Activated CD4-positive, alpha-beta T cell treated with anti-CD3 and anti-CD28 coated beads for 36 hours (primary cell): ENCODE data around the gene LDHAL6A. TPM values are rescaled to one million over a fixed set of nuclear protein-coding genes. Genes with fewer than 3 reads are reported as not detected.
A peak's percentile ranks its signal among the peaks of the same experiment; 100 is the strongest.
"Not testable (repeated sequence)": the region's sequence is repeated elsewhere in the genome, so short reads cannot be mapped to it uniquely, and the experiment has no call there.

Experiments used
- ATAC-seq: fragments of 200-7000 bp; cut with Tn5 transposase; one replicate; pipeline ENCODE4 v1.10.0; 2021; ENCODE audit warnings: mild to moderate bottlenecking, moderate library complexity
- CTCF ChIA-PET: fragments of 350-600 bp; sonication (Branson Sonifier 250); formaldehyde crosslinking; loops from one replicate; lab custom pipeline; 2021; ENCODE audit warnings: antibody characterized with exemption; lab: Charles Lee
- POLR2A ChIA-PET: fragments of 350-600 bp; sonication (Branson Sonifier 250); formaldehyde crosslinking; loops from one replicate; lab custom pipeline; 2021; ENCODE audit warnings: antibody characterized with exemption, inconsistent platforms; lab: Charles Lee
- DNase-seq: peaks from one replicate; pipeline ENCODE4 v3.0.0-alpha.2; 2020
- H3K27ac Mint-ChIP-seq: one replicate; pipeline ENCODE4 v1.8.0; 2021; ENCODE audit warnings: mixed read lengths
- H3K27me3 Mint-ChIP-seq: one replicate; pipeline ENCODE4 v1.8.0; 2021; ENCODE audit warnings: mixed read lengths
- H3K36me3 Mint-ChIP-seq: one replicate; pipeline ENCODE4 v1.8.0; 2021; ENCODE audit warnings: low read depth, mixed read lengths
- H3K4me1 Mint-ChIP-seq: one replicate; pipeline ENCODE4 v1.8.0; 2021; ENCODE audit warnings: mixed read lengths
- H3K4me3 Mint-ChIP-seq: one replicate; pipeline ENCODE4 v1.8.0; 2021; ENCODE audit warnings: mild to moderate bottlenecking, moderate library complexity, mixed read lengths
- H3K9me3 Mint-ChIP-seq: one replicate; pipeline ENCODE4 v1.8.0; 2021; ENCODE audit warnings: low read depth, mixed read lengths
- intact Hi-C, 2 experiments: fragments of 100-400 bp; cut with DNase I in 1 of 2; cut with micrococcal nuclease in 1 of 2; formaldehyde crosslinking; loops; one replicate each; pipeline versions ENCODE4 v1.14.2 to v1.15.1; 2022 to 2024; cut with DNase I, micrococcal nuclease
- total RNA-seq, 2 experiments: library from RNA; stranded (reverse); gene quantifications; one replicate each; pipeline ENCODE4 v1.2.3, GENCODE V29; 2021

The LDHAL6A gene
- total RNA-seq, result not detected

GRCh38 chr11:18455686-18456372, at the start of gene LDHAL6A:
LDHAL6A (plus strand) TSS chr11:18455856; CDS start chr11:18456681, 825 bp downstream.
- Mint-ChIP-seq H3K4me3 (no peak within 1 kb of the TSS), H3K9me3 (no peaks in the 10 kb centered on the region), H3K27me3 (peaks cover 4% of the 10 kb centered on the region), H3K36me3 (no peaks in the 10 kb centered on the region), H3K4me1 (no peaks in the 10 kb centered on the region), H3K27ac (no peak within 1 kb of the TSS)
- DNase-seq, result peak; percentile 14
- CTCF ChIA-PET, result interaction anchor here (0.6 kb wide), 1 partner anchor 340 kb away, joined by 3 read pairs; no protein-coding TSS in a partner anchor
- POLR2A ChIA-PET, result no interaction called here
- no peak for ATAC-seq
- intact Hi-C loops, result no loop called here

GRCh38 chr11:18407400-18407799, 48.3 kb upstream of the LDHAL6A start:
- CTCF ChIA-PET, result interaction anchor here (1.2 kb wide), 1 partner anchor 23 kb away, joined by 3 read pairs; no protein-coding TSS in a partner anchor
- H3K36me3 Mint-ChIP-seq, result peaks cover 46% of the 10 kb centered on the region
- not testable (repeated sequence) for H3K9me3 Mint-ChIP-seq

GRCh38 chr11:18408558-18409291, 46.9 kb upstream of the LDHAL6A start:
- no peaks in the 10 kb centered on the region for H3K27me3 Mint-ChIP-seq
- ChIA-PET POLR2A (interaction anchor here (1.0 to 1.3 kb wide), 3 partner anchors 13 to 25 kb away, joined by 4 to 8 read pairs (median 4); partner anchors contain the start of gene LDHA), CTCF (interaction anchor here (1.2 kb wide), 1 partner anchor 11 kb away, joined by 3 read pairs; no protein-coding TSS in a partner anchor)
- peaks cover 12% of the 10 kb centered on the region for H3K4me1 Mint-ChIP-seq
- H3K27ac Mint-ChIP-seq, result no peak overlapping the region
- H3K36me3 Mint-ChIP-seq, result peaks cover 33% of the 10 kb centered on the region
- no peak overlapping the region for H3K4me3 Mint-ChIP-seq
- H3K9me3 Mint-ChIP-seq, result no peaks in the 10 kb centered on the region
- ATAC-seq (peak; percentile 42), DNase-seq (peak; percentile 35)
- intact Hi-C loops, result no loop called here

More at GRCh38 chr11:18407400-18407799, 48.3 kb upstream of the LDHAL6A start:
- intact Hi-C loops, H3K4me3 Mint-ChIP-seq, ATAC-seq, DNase-seq, H3K27me3 Mint-ChIP-seq, H3K27ac Mint-ChIP-seq: not testable (repeated sequence)
- POLR2A ChIA-PET, result interaction anchor here (0.6 kb wide), 1 partner anchor 326 kb away, joined by 4 read pairs; no protein-coding TSS in a partner anchor
- peaks cover 14% of the 10 kb centered on the region for H3K4me1 Mint-ChIP-seq

GRCh38 chr11:18416459-18416858, 39.2 kb upstream of the LDHAL6A start:
- ATAC-seq (no peak), DNase-seq (no peak)
- Mint-ChIP-seq H3K27ac (no peak overlapping the region), H3K4me3 (no peak overlapping the region), H3K4me1 (peaks cover 15% of the 10 kb centered on the region), H3K27me3 (no peaks in the 10 kb centered on the region), H3K36me3 (no peaks in the 10 kb centered on the region), H3K9me3 (no peaks in the 10 kb centered on the region)
- POLR2A ChIA-PET, result no interaction called here
- CTCF ChIA-PET, result interaction anchor here (0.8 to 1.1 kb wide), 2 partner anchors 18 to 173 kb away, joined by 3 read pairs; no protein-coding TSS in a partner anchor
- intact Hi-C loops, result no loop called here

GRCh38 chr11:18419040-18419439, 36.6 kb upstream of the LDHAL6A start:
- POLR2A ChIA-PET, result no interaction called here
- Mint-ChIP-seq H3K27ac (no peak overlapping the region), H3K9me3 (no peaks in the 10 kb centered on the region), H3K4me3 (no peak overlapping the region), H3K36me3 (no peaks in the 10 kb centered on the region), H3K27me3 (no peaks in the 10 kb centered on the region), H3K4me1 (peaks cover 8% of the 10 kb centered on the region)
- ATAC-seq, result no peak
- intact Hi-C loops, result no loop called here
- no peak for DNase-seq
- CTCF ChIA-PET, result interaction anchor here (0.7 to 1.1 kb wide), 3 partner anchors 20 to 364 kb away, joined by 3 to 4 read pairs (median 3); no protein-coding TSS in a partner anchor

- intact Hi-C loops, result no loop called here
- H3K4me1 Mint-ChIP-seq, result peaks cover 8% of the 10 kb centered on the region
- DNase-seq, result no peak
- no peaks in the 10 kb centered on the region for H3K36me3 Mint-ChIP-seq
- no peaks in the 10 kb centered on the region for H3K27me3 Mint-ChIP-seq
- no peak overlapping the region for H3K27ac Mint-ChIP-seq
- no peak for ATAC-seq
- ChIA-PET POLR2A (no interaction called here), CTCF (interaction anchor here (1.5 kb wide), 1 partner anchor 10 kb away, joined by 3 read pairs; no protein-coding TSS in a partner anchor)
- H3K9me3 Mint-ChIP-seq, result no peaks in the 10 kb centered on the region
- H3K4me3 Mint-ChIP-seq, result no peak overlapping the region
Measured at GRCh38 chr11:18420067-18420466, 35.6 kb upstream of the LDHAL6A start.

GRCh38 chr11:18427240-18427639, 28.4 kb upstream of the LDHAL6A start:
- CTCF ChIA-PET, result interaction anchor here (0.8 to 1.0 kb wide), 2 partner anchors 127 to 183 kb away, joined by 3 read pairs; no protein-coding TSS in a partner anchor

GRCh38 chr11:18429332-18429731, 26.3 kb upstream of the LDHAL6A start:
- ChIA-PET POLR2A (no interaction called here), CTCF (interaction anchor here (0.6 to 1.3 kb wide), 2 partner anchors 302 to 335 kb away, joined by 4 read pairs; no protein-coding TSS in a partner anchor)
- ATAC-seq, result no peak
- Mint-ChIP-seq H3K9me3 (peaks cover 7% of the 10 kb centered on the region), H3K4me1 (peaks cover 3% of the 10 kb centered on the region), H3K4me3 (no peak overlapping the region), H3K27ac (no peak overlapping the region), H3K27me3 (no peaks in the 10 kb centered on the region), H3K36me3 (no peaks in the 10 kb centered on the region)
- intact Hi-C loops, result no loop called here
- DNase-seq, result no peak

More at GRCh38 chr11:18427240-18427639, 28.4 kb upstream of the LDHAL6A start:
- no peaks in the 10 kb centered on the region for H3K27me3 Mint-ChIP-seq
- no peak overlapping the region for H3K4me3 Mint-ChIP-seq
- peaks cover 3% of the 10 kb centered on the region for H3K4me1 Mint-ChIP-seq
- POLR2A ChIA-PET, result interaction anchor here (0.6 kb wide), 1 partner anchor 414 kb away, joined by 3 read pairs; no protein-coding TSS in a partner anchor
- peaks cover under 1% of the 10 kb centered on the region for H3K9me3 Mint-ChIP-seq
- H3K36me3 Mint-ChIP-seq, result no peaks in the 10 kb centered on the region
- ATAC-seq (no peak), DNase-seq (no peak)
- H3K27ac Mint-ChIP-seq, result no peak overlapping the region
- intact Hi-C loops, result no loop called here

- H3K4me3 Mint-ChIP-seq, result no peak overlapping the region
- no peaks in the 10 kb centered on the region for H3K36me3 Mint-ChIP-seq
- intact Hi-C loops, result no loop called here
- H3K27me3 Mint-ChIP-seq, result no peaks in the 10 kb centered on the region
- H3K9me3 Mint-ChIP-seq, result peaks cover 3% of the 10 kb centered on the region
- CTCF ChIA-PET, result interaction anchor here (1.0 to 1.6 kb wide), 2 partner anchors 20 to 55 kb away, joined by 3 to 4 read pairs; no protein-coding TSS in a partner anchor
- H3K27ac Mint-ChIP-seq, result no peak overlapping the region
- POLR2A ChIA-PET, result no interaction called here
- H3K4me1 Mint-ChIP-seq, result no peaks in the 10 kb centered on the region
- DNase-seq (no peak), ATAC-seq (no peak)
Measured at GRCh38 chr11:18438691-18439090, 17.0 kb upstream of the LDHAL6A start.

GRCh38 chr11:18449251-18449650, 6.4 kb upstream of the LDHAL6A start:
- POLR2A ChIA-PET, result interaction anchor here (0.9 kb wide), 1 partner anchor 48 kb away, joined by 3 read pairs; no protein-coding TSS in a partner anchor
- no peaks in the 10 kb centered on the region for H3K36me3 Mint-ChIP-seq
- no peak overlapping the region for H3K27ac Mint-ChIP-seq
- H3K9me3 Mint-ChIP-seq, result no peaks in the 10 kb centered on the region
- no peak overlapping the region for H3K4me3 Mint-ChIP-seq
- ATAC-seq (no peak), DNase-seq (no peak)
- CTCF ChIA-PET, result interaction anchor here (0.6 to 1.2 kb wide), 2 partner anchors 28 to 34 kb away, joined by 3 to 4 read pairs; no protein-coding TSS in a partner anchor
- no peaks in the 10 kb centered on the region for H3K4me1 Mint-ChIP-seq
- H3K27me3 Mint-ChIP-seq, result no peaks in the 10 kb centered on the region
- intact Hi-C loops, result no loop called here

- DNase-seq (no peak), ATAC-seq (no peak)
- Mint-ChIP-seq H3K4me3 (no peak overlapping the region), H3K27ac (no peak overlapping the region), H3K36me3 (no peaks in the 10 kb centered on the region), H3K9me3 (no peaks in the 10 kb centered on the region), H3K27me3 (peaks cover 4% of the 10 kb centered on the region), H3K4me1 (no peaks in the 10 kb centered on the region)
- intact Hi-C loops, result no loop called here
- ChIA-PET POLR2A (no interaction called here), CTCF (no interaction called here)
Measured at GRCh38 chr11:18452927-18453326, 2.7 kb upstream of the LDHAL6A start.
